Left cardiac atrium (tissue), 4 donors: Measurements from ENCODE around the gene RANBP2. TPM values are rescaled to one million over a fixed set of nuclear protein-coding genes. Genes with fewer than 3 reads are reported as not detected.
"Not testable (repeated sequence)": the region's sequence is repeated elsewhere in the genome, so short reads cannot be mapped to it uniquely, and the experiment has no call there.

ENCODE experiments used
- ATAC-seq, 2 donors: fragments of 200-7000 bp; cut with Tn5 transposase; one replicate each; pipeline ENCODE4 v1.9.1; 2020; ENCODE audit warnings: mild to moderate bottlenecking in 2 of 2, moderate library complexity in 2 of 2
- DNase-seq: peaks from one replicate; pipeline ENCODE4 v3.0.0-alpha.2; 2020
- intact Hi-C, 2 donors: fragments of 100-400 bp; cut with DNase I; formaldehyde crosslinking; loops; one replicate each; pipeline versions ENCODE4 v1.14.1 to v1.15.1; 2022 to 2023
- long read RNA-seq: library from polyadenylated mRNA; unstranded; transcript quantifications from one replicate; pipeline ENCODE4 v2.0.0, GENCODE V29; 2021
- total RNA-seq, 2 donors: library from RNA; stranded (reverse); fragmentation: NEBNext Ultra II Directional; extraction: Animal tissue kit (Norgen Biotek cat#: 25700); gene quantifications; one replicate each; pipeline ENCODE4 v1.2.1, GENCODE V29; 2021
- donor health status: DM: no; HTN: yes; CAD: no.
- donor health status: DM: no; HTN: yes; CAD: no; lungs with severe emphysema.
- donor health status: DM: yes; HTN: yes; CAD: no.
- donor health status: Dilated cardiomyopathy.

The RANBP2 gene
- total RNA-seq = 10 to 100 TPM; 51.4 to 64.8 TPM
- long read RNA-seq, partial matches to known transcripts = 18 of 23 reads
- long read RNA-seq, other reads (novel, unspliced or antisense) = 5 of 23 reads

DNA sequence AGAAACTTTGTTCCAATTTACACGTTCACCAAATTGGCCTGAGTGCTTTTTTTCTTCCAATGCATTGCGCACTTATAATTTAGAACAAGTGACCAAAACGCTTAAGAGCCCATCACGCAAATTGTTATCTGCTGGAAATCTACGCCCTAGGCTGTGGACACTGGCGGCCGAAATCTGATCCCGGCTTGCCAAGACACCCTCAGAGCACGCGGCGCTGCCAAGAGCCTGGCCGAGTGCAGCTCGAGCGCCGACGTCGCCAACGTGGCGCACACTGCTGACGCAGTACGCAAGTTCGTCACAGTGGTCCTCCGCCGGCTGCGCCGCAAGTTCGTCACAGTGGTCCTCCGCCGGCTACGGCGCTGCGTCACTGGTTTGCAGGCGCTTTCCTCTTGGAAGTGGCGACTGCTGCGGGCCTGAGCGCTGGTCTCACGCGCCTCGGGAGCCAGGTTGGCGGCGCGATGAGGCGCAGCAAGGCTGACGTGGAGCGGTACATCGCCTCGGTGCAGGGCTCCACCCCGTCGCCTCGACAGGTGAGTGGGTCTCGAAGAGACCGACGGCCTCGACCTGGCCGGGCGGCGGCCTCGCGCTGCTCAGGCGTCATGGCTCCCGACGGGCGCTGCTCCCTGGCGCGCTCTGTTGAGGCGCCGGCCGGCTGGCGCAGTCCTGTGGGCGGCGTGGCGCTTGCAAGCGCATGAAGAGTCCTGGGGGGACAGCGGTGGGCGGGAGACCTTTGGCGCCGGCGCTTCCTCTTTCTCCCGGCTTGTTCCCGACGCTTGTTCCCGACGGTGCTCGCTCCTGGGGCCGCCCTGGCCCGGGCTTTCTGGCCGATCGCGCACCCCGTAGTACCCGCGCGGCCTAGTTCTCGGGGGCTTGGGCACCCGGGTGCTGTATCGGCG is at the start of gene RANBP2:
TSS of gene RANBP2 (plus strand) at position 334 of the 896 bp plus-strand sequence. CDS start at position 459, 125 bp downstream.
- intact Hi-C loops = no loop called here
- DNase-seq = peak; percentile 97
- ATAC-seq = peak; percentile 99 to 100

DNA sequence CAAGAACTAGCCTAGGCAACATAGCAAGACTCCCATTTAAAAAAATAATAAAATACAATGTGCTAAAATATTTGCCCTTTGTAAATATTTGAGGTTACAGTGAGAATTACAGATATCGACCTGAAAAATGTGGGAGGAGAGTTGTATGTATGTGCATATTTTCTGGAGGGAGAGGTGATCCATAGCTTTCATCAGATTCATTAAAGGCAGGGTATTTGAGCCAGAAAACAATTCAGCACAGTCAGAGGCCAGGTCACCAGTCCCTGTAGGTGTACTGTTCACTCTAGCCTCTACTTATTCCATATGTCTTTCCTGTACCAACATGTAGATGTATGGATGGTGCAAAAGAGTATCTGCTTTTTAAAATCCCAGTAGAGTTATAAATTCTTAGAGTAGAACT is 49.0 kb upstream of the RANBP2 start:
- DNase-seq, intact Hi-C loops, ATAC-seq: not testable (repeated sequence)

- intact Hi-C loops, DNase-seq: not testable (repeated sequence)
- peak in 1 of 2 donors; percentile 17 for ATAC-seq
Observed at GRCh38 chr2:108672200-108672805, 47.0 kb upstream of the RANBP2 start.

DNA sequence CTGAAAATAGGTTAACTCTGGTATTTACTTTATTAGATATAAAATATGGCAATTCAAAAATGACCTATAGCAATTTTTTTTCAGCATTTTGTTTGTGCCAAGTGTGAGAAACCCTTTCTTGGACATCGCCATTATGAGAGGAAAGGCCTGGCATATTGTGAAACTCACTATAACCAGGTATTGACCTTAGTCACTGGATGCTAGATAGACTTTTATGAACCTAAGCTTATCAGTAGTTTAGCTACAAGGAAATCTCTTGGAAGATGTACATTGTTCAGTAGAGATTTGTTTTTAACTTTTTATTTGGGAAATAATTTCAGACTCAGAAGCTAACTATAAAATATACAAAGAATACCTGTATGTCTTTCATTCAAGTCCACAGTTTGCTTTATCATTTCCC is 42.8 kb upstream of the RANBP2 start:
- DNase-seq, ATAC-seq: not testable (repeated sequence)

DNA sequence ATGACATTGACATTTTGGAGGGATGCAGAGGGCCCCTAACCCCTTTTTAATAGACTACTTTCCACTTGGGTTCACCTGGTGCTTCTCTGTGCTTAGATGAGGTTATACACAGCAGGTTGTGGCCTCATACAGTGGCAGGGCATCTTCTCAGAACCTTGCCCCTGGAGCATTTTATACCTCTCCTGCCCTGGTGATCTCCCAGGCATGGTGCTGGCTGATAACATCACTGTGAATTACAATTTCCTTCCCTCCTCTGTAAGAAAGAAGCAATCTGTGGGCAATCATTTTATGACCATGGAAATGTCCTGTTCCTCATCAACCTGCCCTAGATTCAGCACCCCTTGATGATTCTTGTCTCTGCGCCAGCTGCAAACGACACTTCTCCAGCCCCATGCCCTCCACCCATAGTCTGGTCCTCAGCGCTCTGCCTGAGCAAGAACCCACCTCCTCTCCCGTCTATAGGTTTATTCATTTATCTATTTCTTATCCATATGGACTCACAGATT is 42.0 kb upstream of the RANBP2 start:
- ATAC-seq, intact Hi-C loops, DNase-seq: not testable (repeated sequence)

More for the DNA sequence above, 42.8 kb upstream of the RANBP2 start:
- intact Hi-C loops = not testable (repeated sequence)

GRCh38 chr2:108678198-108678651 is 41.1 kb upstream of the RANBP2 start:
- DNase-seq, intact Hi-C loops: not testable (repeated sequence)
- peak; percentile 86 to 89 for ATAC-seq

DNA sequence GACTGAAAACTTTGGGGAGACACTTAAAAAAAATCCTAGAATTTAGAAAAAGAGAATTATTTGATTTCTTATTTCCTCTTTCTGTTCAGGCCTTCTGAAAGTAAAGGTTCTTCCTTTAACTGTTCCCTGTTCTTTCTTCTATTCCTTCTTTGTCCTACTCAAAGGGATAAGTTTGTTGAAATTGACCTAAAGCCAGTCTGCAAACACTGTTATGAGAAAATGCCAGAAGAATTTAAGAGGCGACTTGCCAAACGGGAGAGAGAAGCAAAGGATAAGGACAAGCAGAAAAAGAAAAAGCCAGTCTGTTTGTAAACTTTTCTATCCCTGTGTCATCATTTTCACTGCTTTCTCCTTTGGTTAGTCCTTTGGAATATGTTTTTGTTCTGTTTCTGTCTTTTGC is 38.5 kb upstream of the RANBP2 start:
- peak; percentile 41 to 58 for ATAC-seq
- DNase-seq, intact Hi-C loops: not testable (repeated sequence)

DNA sequence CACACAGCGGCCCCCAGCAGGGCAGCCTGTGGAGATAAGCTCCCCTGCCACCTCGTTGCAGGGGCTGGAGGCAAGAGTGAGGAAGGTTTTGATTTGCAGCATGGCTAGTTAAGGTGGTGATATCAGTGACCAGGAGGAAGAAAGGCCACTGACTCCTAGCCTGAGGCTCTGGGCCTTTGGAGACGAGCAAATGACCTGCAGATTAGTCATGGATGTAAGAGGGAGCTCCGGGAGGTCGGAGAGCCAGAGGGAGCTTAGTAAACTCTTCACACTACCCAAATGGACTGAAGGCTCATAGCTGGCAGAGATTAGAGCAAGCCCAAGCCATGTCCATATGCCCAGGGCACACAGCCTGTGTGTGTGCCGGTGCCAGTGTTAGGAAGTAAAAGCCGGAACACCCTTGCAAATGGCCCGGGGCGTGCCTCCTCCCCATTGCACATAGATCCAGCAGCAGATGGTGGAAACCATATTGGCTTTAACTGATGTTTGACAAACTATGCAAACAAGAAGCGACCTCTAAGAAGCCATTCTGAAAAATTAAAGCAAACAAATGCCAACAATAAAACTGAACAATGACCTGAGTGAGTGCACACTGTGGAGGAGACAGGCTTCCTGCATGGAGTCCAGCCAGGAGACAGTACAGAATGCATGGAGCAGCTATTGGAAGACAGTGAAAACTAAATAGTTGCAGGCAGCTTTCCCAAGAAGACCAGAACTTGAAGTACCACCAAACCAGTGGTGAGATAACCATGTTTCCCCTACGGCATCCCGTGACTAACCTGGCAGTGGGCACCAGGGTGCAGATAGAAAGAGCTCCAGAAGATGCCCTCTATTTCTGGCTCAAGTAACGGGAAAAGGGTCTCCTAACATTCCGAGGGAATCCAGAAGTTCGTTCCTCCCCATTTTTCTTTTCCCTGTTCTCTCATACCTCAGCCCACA is 30.2 kb upstream of the RANBP2 start:
- intact Hi-C loops = not testable (repeated sequence)
- peak in 1 of 2 donors; percentile 50 for ATAC-seq

DNA sequence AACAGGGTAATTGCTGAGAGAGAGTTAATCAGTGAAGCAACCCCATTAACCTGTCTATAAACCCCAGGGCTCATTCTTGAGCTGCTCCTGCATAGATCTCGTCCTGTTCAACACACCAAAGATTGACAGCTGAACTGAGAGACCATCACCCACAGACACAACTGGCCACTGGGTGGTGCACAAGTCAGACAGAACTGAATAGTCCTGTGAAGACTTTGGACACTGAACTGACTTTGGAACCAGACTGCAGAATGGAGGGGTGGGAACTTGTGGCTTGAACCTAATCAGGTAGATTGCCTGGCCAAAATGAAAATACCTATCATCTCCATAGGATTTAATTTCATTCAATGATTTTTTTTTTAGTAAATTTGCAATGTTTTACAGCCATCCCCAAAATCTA is 29.3 kb upstream of the RANBP2 start:
- peak; percentile 82 to 84 for ATAC-seq
- DNase-seq, intact Hi-C loops: not testable (repeated sequence)

More for the DNA sequence above, 30.2 kb upstream of the RANBP2 start:
- DNase-seq = not testable (repeated sequence)

DNA sequence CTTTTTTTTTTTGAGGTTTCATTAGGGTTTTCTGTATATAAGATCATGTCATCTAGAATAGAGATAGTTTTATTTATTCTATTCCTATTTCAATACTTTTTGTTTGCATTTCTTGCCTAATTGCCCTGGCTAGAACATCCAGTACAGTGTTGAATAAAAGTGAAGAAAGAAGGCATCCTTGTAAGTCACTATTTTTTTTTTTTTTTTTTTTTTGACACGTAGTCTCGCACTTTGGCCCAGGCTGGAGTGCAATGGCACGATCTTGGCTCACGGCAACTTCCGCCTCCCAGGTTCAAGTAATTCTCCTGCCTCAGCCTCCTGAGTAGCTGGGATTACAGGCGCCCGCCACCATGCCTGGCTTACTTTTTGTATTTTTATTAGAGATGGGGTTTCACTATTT is 27.8 kb upstream of the RANBP2 start:
- ATAC-seq (no peak), DNase-seq (no peak)
- intact Hi-C loops = no loop called here

- intact Hi-C loops = no loop called here
- DNase-seq = no peak
- ATAC-seq = peak in 1 of 2 donors; percentile 44
Observed at GRCh38 chr2:108701208-108701607, 18.1 kb upstream of the RANBP2 start.

- DNase-seq (no peak), ATAC-seq (no peak)
- intact Hi-C loops = no loop called here
Observed at GRCh38 chr2:108701806-108702205, 17.5 kb upstream of the RANBP2 start.

GRCh38 chr2:108704871-108705270 is 14.4 kb upstream of the RANBP2 start:
- intact Hi-C loops = no loop called here
- no peak for ATAC-seq

DNA sequence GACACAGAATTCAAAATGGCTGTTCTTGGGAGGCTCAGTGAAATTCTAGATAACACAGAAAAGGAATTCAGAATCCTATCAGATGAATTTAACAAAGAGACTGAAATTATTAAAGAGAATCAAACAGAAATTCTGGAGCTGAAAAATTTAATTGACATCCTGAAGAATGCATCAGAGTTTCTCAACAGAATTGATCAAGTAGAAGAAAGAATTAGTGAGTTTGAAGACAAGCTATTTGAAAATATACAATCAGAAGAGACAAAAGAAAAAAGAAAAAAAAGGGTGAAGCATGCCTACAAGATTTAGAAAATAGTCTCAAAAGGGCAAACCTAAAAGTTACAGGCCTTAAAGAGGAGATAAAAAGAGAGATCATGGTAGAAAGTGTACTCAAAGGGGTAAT is 12.0 kb upstream of the RANBP2 start:
- ATAC-seq = no peak
- intact Hi-C loops = no loop called here
- no peak for DNase-seq

More at GRCh38 chr2:108704871-108705270, 14.4 kb upstream of the RANBP2 start:
- no peak for DNase-seq

- ATAC-seq, intact Hi-C loops, DNase-seq: not testable (repeated sequence)
Observed at GRCh38 chr2:108716971-108717370, 2.3 kb upstream of the RANBP2 start.

DNA sequence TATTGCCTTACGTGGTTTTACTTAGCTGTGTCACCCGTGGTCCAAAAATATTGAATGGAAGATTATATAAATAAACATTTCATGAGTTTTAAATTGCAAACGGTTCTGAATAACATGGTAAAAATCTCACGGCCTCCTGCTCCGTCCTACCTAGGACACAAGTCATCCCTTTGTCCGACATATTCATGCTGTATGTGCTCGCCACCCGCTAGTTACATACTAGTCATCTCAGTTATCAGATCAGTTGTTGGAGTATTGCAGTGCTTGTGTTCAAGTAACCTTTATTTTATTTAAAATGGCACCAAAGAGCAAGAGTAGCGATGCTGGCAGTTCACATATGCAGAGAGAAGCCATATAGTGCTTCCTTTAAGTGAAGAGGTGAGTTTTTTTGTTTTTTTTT is 6.8 kb downstream of the RANBP2 start:
- ATAC-seq, intact Hi-C loops, DNase-seq: not testable (repeated sequence)

DNA sequence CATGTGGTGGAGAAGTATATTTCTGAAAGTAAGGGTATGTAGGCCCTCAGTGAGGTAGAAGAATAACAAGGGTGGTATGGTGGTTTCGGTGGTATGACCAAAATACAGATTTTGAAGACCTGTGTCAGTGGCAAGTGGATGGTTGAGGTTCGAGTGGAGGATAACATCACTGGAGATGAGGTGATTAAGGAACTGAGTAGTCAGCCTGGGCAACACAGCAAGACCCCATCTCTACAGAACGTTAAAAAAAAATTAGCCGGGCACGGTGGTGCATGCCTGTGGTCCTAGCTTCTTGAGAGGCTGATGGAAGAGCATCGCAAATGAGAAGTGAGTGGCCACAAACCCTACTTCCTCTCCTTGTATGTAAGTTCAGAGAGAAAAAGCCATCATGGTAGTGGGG is 15.4 kb downstream of the RANBP2 start:
- intact Hi-C loops, DNase-seq, ATAC-seq: not testable (repeated sequence)

GRCh38 chr2:108757973-108758372 is 38.7 kb downstream of the RANBP2 start:
- intact Hi-C loops, DNase-seq, ATAC-seq: not testable (repeated sequence)
